Fibroblast of the aortic adventitia (primary cell): Measurements from ENCODE around the gene TMEM223. TPM values are rescaled to one million over a fixed set of nuclear protein-coding genes. Genes with fewer than 3 reads are reported as not detected.
"Not testable (repeated sequence)": the region's sequence is repeated elsewhere in the genome, so short reads cannot be mapped to it uniquely, and the experiment has no call there.

Experiments used
- DNase-seq: peaks from one replicate; pipeline ENCODE4 v3.0.0-alpha.2; 2010; ENCODE audit warnings: low read depth
- H3K4me3 ChIP-seq: 2 replicates; pipeline ENCODE4 v1.5.1; 2011; ENCODE audit warnings: low read depth, mild to moderate bottlenecking, control low read depth, low read length, moderate library complexity
- CTCF ChIP-seq: IDR thresholded peaks from 2 replicates; pipeline ENCODE4 v1.5.1; 2011; ENCODE audit warnings: mild to moderate bottlenecking, low read length, control low read depth, inconsistent platforms; ENCODE audit not compliant: insufficient read depth
- total RNA-seq: library from RNA; depleted of rRNA; stranded (reverse); fragments of >200 nt; gene quantifications from 2 replicates; pipeline ENCODE4 v1.2.3, GENCODE V29; 2012; ENCODE audit warnings: low replicate concordance

Gene TMEM223
- total RNA-seq, 1 donor, result 14.7 TPM

GRCh38 chr11:62830904-62831519 is 39.2 kb upstream of the TMEM223 start:
- DNase-seq, result no peak
- peak overlapping the region; percentile 85 for H3K4me3 ChIP-seq

GRCh38 chr11:62828130-62828529 is 36.3 kb upstream of the TMEM223 start:
- DNase-seq, H3K4me3 ChIP-seq: not testable (repeated sequence)

More at GRCh38 chr11:62830904-62831519, 39.2 kb upstream of the TMEM223 start:
- no peak for TF ChIP-seq CTCF

- H3K4me3 ChIP-seq, result no peak overlapping the region
- no peak for DNase-seq
- no peak for TF ChIP-seq CTCF
Observed at GRCh38 chr11:62823677-62824076, 31.9 kb upstream of the TMEM223 start.

GRCh38 chr11:62817129-62817528 is 25.3 kb upstream of the TMEM223 start:
- peak; percentile 31 for DNase-seq
- no peak for TF ChIP-seq CTCF

GRCh38 chr11:62816557-62816956 is 24.8 kb upstream of the TMEM223 start:
- no peak for DNase-seq
- TF ChIP-seq CTCF, result no peak

More at GRCh38 chr11:62817129-62817528, 25.3 kb upstream of the TMEM223 start:
- H3K4me3 ChIP-seq, result no peak overlapping the region

GRCh38 chr11:62811659-62812058 is 19.9 kb upstream of the TMEM223 start:
- no peak overlapping the region for H3K4me3 ChIP-seq
- no peak for TF ChIP-seq CTCF
- no peak for DNase-seq

More at GRCh38 chr11:62816557-62816956, 24.8 kb upstream of the TMEM223 start:
- no peak overlapping the region for H3K4me3 ChIP-seq

- H3K4me3 ChIP-seq, result no peak overlapping the region
- no peak for TF ChIP-seq CTCF
- no peak for DNase-seq
Observed at GRCh38 chr11:62810748-62811147, 18.9 kb upstream of the TMEM223 start.
